ENCODE measurements around the gene FAM240A. TPM values are rescaled to one million over a fixed set of nuclear protein-coding genes. Genes with fewer than 3 reads are reported as not detected.

Gene FAM240A
- total and polyA plus RNA-seq, 2 donors (not counting 3 experiments of a cell fraction or from before 2014, with no cell fraction given), result not detected

- dilution Hi-C loops (cut with MboI; ENCODE audit: extremely low pct_ligation_motif_present, low sequenced_read_pairs), result no loop called here
- FAIRE-seq, result no peak
- BruUV-seq (replicated peaks), result no TSS peak
- intact Hi-C loops (cut with micrococcal nuclease), result no loop called here
- ChIA-PET CTCF (interaction anchor here (1.9 to 2.7 kb wide), 2 partner anchors 31 to 171 kb away, joined by 8 to 14 read pairs; no protein-coding TSS in a partner anchor), POLR2A (no interaction called here)
- Histone ChIP-seq H4K20me1 (replicated peaks; ENCODE audit: control insufficient read depth, extremely low read depth, insufficient read depth, low read length) (no peaks in the 10 kb centered on the region), H3K4me3 (replicated peaks in 1 of 3; ENCODE audit: insufficient read depth in 1 of 3, low read depth in 1 of 3, low read length in 3 of 3) (no peak overlapping the region), H3K27ac (ENCODE audit: insufficient read depth, low read depth, low read length) (no peak overlapping the region), H3K9me1 (replicated peaks; ENCODE audit: control insufficient read depth, extremely low read depth, insufficient read depth, low read length) (no peaks in the 10 kb centered on the region), H3K36me3 (ENCODE audit: control insufficient read depth in 2 of 2, extremely low read depth in 1 of 2, insufficient read depth in 2 of 2, low read length in 2 of 2) (no peaks in the 10 kb centered on the region), H3K4me1 (ENCODE audit: control insufficient read depth, extremely low read depth, insufficient read depth, low read length) (no peaks in the 10 kb centered on the region), H3K27me3 (ENCODE audit: control insufficient read depth in 2 of 2, insufficient read depth in 2 of 2, low read length in 2 of 2) (no peaks in the 10 kb centered on the region), H3K79me2 (ENCODE audit: control insufficient read depth, insufficient read depth, low read length) (no peaks in the 10 kb centered on the region), H3K4me2 (ENCODE audit: insufficient read depth, low read length) (no peak overlapping the region), H3K9ac (replicated peaks; ENCODE audit: extremely low read depth, insufficient read depth, low read length) (no peak overlapping the region), H3K9me3 (replicated peaks; ENCODE audit: control insufficient read depth, insufficient read depth, low read length) (no peaks in the 10 kb centered on the region), H2AFZ (ENCODE audit: low read depth, low read length) (no peak overlapping the region)
- DNase-seq (ENCODE audit: low read depth, low spot score), result no peak
- TF ChIP-seq JUN (IDR thresholded peaks at IDR 0.05; ENCODE audit: borderline replicate concordance, insufficient read depth, insufficient read length, low read depth) (no peak), FOS (IDR thresholded peaks at IDR 0.05; ENCODE audit: borderline replicate concordance, insufficient read depth, low read length) (no peak), POLR2AphosphoS5 (IDR thresholded peaks at IDR 0.05; ENCODE audit: insufficient read depth, low read depth, low read length) (no peak), EZH2 (IDR thresholded peaks at IDR 0.05; ENCODE audit: borderline replicate concordance, low read depth, low read length, severe bottlenecking) (no peak)
Observed at GRCh38 chr3:46660003-46660402, 47.7 kb downstream of the FAM240A start.

GRCh38 chr3:46660543-46661523 is 48.5 kb downstream of the FAM240A start:
- no peaks in the 10 kb centered on the region for H3K79me2 ChIP-seq (ENCODE audit: control insufficient read depth, insufficient read depth, low read length)
- no peaks in the 10 kb centered on the region for H3K4me1 ChIP-seq (ENCODE audit: control insufficient read depth, extremely low read depth, insufficient read depth, low read length)
- no peak for DNase-seq (ENCODE audit: low read depth, low spot score)
- no peaks in the 10 kb centered on the region for H3K36me3 ChIP-seq (ENCODE audit: control insufficient read depth in 2 of 2, extremely low read depth in 1 of 2, insufficient read depth in 2 of 2, low read length in 2 of 2)
- no peaks in the 10 kb centered on the region for H3K9me3 ChIP-seq (replicated peaks; ENCODE audit: control insufficient read depth, insufficient read depth, low read length)
- BruUV-seq (replicated peaks), result no TSS peak
- H4K20me1 ChIP-seq (replicated peaks; ENCODE audit: control insufficient read depth, extremely low read depth, insufficient read depth, low read length), result no peaks in the 10 kb centered on the region
- no peak overlapping the region for H3K9ac ChIP-seq (replicated peaks; ENCODE audit: extremely low read depth, insufficient read depth, low read length)
- H3K4me3 ChIP-seq (replicated peaks in 1 of 3; ENCODE audit: insufficient read depth in 1 of 3, low read depth in 1 of 3, low read length in 3 of 3), result no peak overlapping the region
- TF ChIP-seq JUN (IDR thresholded peaks at IDR 0.05; ENCODE audit: borderline replicate concordance, insufficient read depth, insufficient read length, low read depth), result no peak
- TF ChIP-seq MAX (IDR thresholded peaks at IDR 0.05; ENCODE audit: insufficient read depth, insufficient read length), result no peak
- no peak for TF ChIP-seq POLR2AphosphoS5 (IDR thresholded peaks at IDR 0.05; ENCODE audit: insufficient read depth, low read depth, low read length)
- no peak for TF ChIP-seq MYC (IDR thresholded peaks at IDR 0.05; ENCODE audit: low read depth, low read length)
- TF ChIP-seq CTCF (IDR thresholded peaks at IDR 0.05; ENCODE audit: extremely low read depth in 1 of 2, insufficient read depth in 1 of 2, low read depth in 1 of 2, low read length in 2 of 2), result no peak
- H3K9me1 ChIP-seq (replicated peaks; ENCODE audit: control insufficient read depth, extremely low read depth, insufficient read depth, low read length), result no peaks in the 10 kb centered on the region
- H3K27ac ChIP-seq (ENCODE audit: insufficient read depth, low read depth, low read length), result no peak overlapping the region
- no peak overlapping the region for H2AFZ ChIP-seq (ENCODE audit: low read depth, low read length)
- intact Hi-C loops (cut with micrococcal nuclease), result no loop called here
- FAIRE-seq, result no peak
- dilution Hi-C loops (cut with MboI; ENCODE audit: extremely low pct_ligation_motif_present, low sequenced_read_pairs), result no loop called here
- CTCF ChIA-PET, result interaction anchor here (1.9 to 2.7 kb wide), 2 partner anchors 31 to 172 kb away, joined by 8 to 14 read pairs; no protein-coding TSS in a partner anchor
- no peaks in the 10 kb centered on the region for H3K27me3 ChIP-seq (ENCODE audit: control insufficient read depth in 2 of 2, insufficient read depth in 2 of 2, low read length in 2 of 2)
- H3K4me2 ChIP-seq (ENCODE audit: insufficient read depth, low read length), result no peak overlapping the region
- POLR2A ChIA-PET, result no interaction called here

Data from endothelial cell of umbilical vein (primary cell).